Activated CD4-positive, alpha-beta memory T cell treated with anti-CD3 and anti-CD28 coated beads for 36 hours (primary cell): Measurements from ENCODE around the gene PAX2. TPM values are rescaled to one million over a fixed set of nuclear protein-coding genes. Genes with fewer than 3 reads are reported as not detected.
A peak's percentile ranks its signal among the peaks of the same experiment; 100 is the strongest.

Experiments used
- CTCF ChIA-PET: fragments of 350-600 bp; sonication (Branson Sonifier 250); formaldehyde crosslinking; loops from one replicate; lab custom pipeline; 2021; ENCODE audit warnings: antibody characterized with exemption, inconsistent platforms; lab: Charles Lee
- POLR2A ChIA-PET: fragments of 350-600 bp; sonication (Branson Sonifier 250); formaldehyde crosslinking; loops from one replicate; lab custom pipeline; 2021; ENCODE audit warnings: antibody characterized with exemption; lab: Charles Lee
- DNase-seq: peaks from one replicate; pipeline ENCODE4 v3.0.0-alpha.2; 2020
- H3K27ac Mint-ChIP-seq: one replicate; pipeline ENCODE4 v1.8.0; 2021; ENCODE audit warnings: mixed read lengths
- H3K27me3 Mint-ChIP-seq: one replicate; pipeline ENCODE4 v1.8.0; 2021; ENCODE audit warnings: mixed read lengths
- H3K36me3 Mint-ChIP-seq: one replicate; pipeline ENCODE4 v1.8.0; 2021; ENCODE audit warnings: mixed read lengths
- H3K4me1 Mint-ChIP-seq: one replicate; pipeline ENCODE4 v1.8.0; 2021; ENCODE audit warnings: low read depth, mixed read lengths
- H3K4me3 Mint-ChIP-seq: one replicate; pipeline ENCODE4 v1.8.0; 2021; ENCODE audit warnings: mild to moderate bottlenecking, mixed read lengths
- H3K9me3 Mint-ChIP-seq: one replicate; pipeline ENCODE4 v1.8.0; 2021; ENCODE audit warnings: mixed read lengths
- intact Hi-C: fragments of 100-400 bp; cut with micrococcal nuclease; formaldehyde crosslinking; loops from one replicate; pipeline ENCODE4 v1.15.1; 2023
- total RNA-seq, 2 experiments: library from RNA; stranded (reverse); gene quantifications; one replicate each; pipeline ENCODE4 v1.2.3, GENCODE V29; 2021

The PAX2 gene
- total RNA-seq, 2 experiments from 2014 or later: not detected

DNA sequence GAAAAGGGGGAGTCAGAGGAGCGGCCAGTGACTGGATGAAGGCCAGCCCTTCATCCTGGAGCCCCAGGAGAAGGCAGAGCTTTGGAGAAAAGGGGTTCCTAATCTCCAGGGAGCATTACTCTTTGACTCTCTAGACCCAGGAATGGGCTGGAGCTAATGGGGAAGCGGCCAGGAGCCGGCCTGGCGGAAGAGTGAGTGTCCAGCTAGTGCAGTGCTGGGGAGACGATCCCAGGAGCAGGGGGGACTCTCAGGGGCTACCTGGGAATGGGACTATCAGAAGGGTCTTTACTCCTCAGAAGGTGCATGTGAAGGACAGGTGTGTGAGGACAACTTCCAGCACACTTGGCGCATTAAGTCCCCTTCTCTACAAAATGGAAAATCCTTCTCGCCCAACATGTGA, 2.4 kb upstream of the PAX2 start:
- intact Hi-C loops: loop anchor here (1.0 to 10.0 kb wide), 6 partner anchors 72 to 482 kb away; partner anchors contain the start of genes LBX1 and TLX1
- Mint-ChIP-seq H3K36me3 (no peaks in the 10 kb centered on the region), H3K4me3 (no peak overlapping the region), H3K27ac (no peak overlapping the region), H3K9me3 (no peaks in the 10 kb centered on the region), H3K4me1 (peaks cover 41% of the 10 kb centered on the region), H3K27me3 (peaks cover 83% of the 10 kb centered on the region)
- ChIA-PET CTCF (interaction anchor here (0.7 to 5.0 kb wide), 32 partner anchors 9 to 319 kb away, joined by 3 to 56 read pairs (median 4); partner anchors contain the start of genes HIF1AN, KAZALD1 and PDZD7), POLR2A (interaction anchor here (0.6 kb wide), 1 partner anchor 105 kb away, joined by 3 read pairs; no protein-coding TSS in a partner anchor)
- no peak for DNase-seq

DNA sequence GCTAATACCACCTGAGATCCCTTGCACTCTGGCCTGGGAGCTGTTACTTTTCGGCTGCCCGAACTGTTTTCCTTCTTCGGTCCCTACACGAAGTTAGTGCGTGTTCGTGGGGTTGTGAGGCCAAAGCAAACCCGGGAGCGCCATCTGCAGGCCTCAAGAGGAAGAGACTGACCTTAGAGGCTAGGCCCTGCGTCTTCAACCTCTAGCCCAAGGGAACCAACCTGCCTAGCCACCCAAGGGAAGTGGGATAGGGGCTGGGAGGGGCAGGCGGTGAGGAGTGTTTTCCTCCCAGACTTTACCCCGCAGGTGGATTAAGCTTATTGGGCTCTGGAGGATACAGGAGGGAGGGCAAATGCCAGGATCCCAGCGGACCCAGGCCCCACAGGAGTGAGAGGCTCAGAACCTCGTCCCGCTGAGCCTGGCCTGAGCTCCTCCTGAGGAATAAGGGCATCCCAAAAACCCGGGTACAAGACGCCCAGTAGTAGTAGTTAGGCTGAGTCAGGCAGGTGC, 1.7 kb upstream of the PAX2 start:
- ChIA-PET CTCF (interaction anchor here (0.6 to 5.0 kb wide), 39 partner anchors 8 to 318 kb away, joined by 3 to 56 read pairs (median 4); partner anchors contain the start of genes HIF1AN, KAZALD1 and PDZD7), POLR2A (interaction anchor here (0.6 kb wide), 1 partner anchor 105 kb away, joined by 3 read pairs; no protein-coding TSS in a partner anchor)
- Mint-ChIP-seq H3K27me3 (peaks cover 80% of the 10 kb centered on the region), H3K27ac (no peak overlapping the region), H3K4me3 (no peak overlapping the region), H3K36me3 (no peaks in the 10 kb centered on the region), H3K4me1 (peaks cover 39% of the 10 kb centered on the region), H3K9me3 (no peaks in the 10 kb centered on the region)
- DNase-seq: peak; percentile 66
- intact Hi-C loops: loop anchor here (1.0 to 10.0 kb wide), 6 partner anchors 73 to 481 kb away; partner anchors contain the start of genes LBX1 and TLX1

- Mint-ChIP-seq H3K27me3 (peaks cover 80% of the 10 kb centered on the region), H3K9me3 (no peaks in the 10 kb centered on the region), H3K4me3 (no peak overlapping the region), H3K27ac (no peak overlapping the region), H3K36me3 (no peaks in the 10 kb centered on the region), H3K4me1 (peaks cover 42% of the 10 kb centered on the region)
- ChIA-PET POLR2A (interaction anchor here (0.7 kb wide), 1 partner anchor 144 kb away, joined by 3 read pairs; no protein-coding TSS in a partner anchor), CTCF (interaction anchor here (0.6 to 5.0 kb wide), 28 partner anchors 7 to 317 kb away, joined by 3 to 56 read pairs (median 4); partner anchors contain the start of genes KAZALD1 and PDZD7)
- DNase-seq: peak; percentile 47
- intact Hi-C loops: loop anchor here (5.0 to 10.0 kb wide), 4 partner anchors 83 to 480 kb away; partner anchors contain the start of genes LBX1 and TLX1
Measured at GRCh38 chr10:100744136-100744986, 1.0 kb upstream of the PAX2 start.

DNA sequence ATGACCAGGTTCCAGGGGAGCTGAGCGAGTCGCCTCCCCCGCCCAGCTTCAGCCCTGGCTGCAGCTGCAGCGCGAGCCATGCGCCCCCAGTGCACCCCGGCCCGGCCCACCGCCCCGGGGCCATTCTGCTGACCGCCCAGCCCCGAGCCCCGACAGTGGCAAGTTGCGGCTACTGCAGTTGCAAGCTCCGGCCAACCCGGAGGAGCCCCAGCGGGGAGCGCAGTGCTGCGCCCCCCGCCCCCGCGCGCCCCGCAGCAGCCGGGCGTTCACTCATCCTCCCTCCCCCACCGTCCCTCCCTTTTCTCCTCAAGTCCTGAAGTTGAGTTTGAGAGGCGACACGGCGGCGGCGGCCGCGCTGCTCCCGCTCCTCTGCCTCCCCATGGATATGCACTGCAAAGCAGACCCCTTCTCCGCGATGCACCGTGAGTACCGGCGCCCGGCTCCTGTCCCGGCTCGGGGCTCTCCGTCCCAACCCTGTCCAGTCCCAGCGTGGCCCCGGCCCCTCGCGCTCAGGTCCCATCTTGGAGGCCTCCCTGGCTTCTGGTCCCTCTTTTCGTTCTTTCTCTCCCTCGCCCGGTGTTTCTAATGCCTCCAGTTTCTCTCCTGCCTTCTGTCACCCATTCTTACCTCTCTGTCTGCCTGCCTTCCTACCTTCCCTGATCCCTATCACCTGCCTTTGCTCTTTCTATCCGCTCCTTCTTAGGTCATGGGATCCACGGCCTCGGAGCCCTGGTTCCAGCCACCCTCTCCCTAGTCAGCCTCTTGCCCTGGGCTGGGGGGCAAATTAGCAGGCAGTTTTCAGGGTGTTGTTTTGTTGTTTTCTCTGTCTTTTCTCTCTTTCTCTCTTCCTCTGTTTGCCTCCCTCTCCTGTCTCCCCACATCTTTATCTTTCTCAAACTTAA, 751 bp downstream of the PAX2 start:
- Mint-ChIP-seq H3K27ac (peak overlapping the region; percentile 4), H3K4me3 (peak overlapping the region; percentile 27), H3K4me1 (peaks cover 43% of the 10 kb centered on the region), H3K27me3 (peaks cover 80% of the 10 kb centered on the region), H3K9me3 (no peaks in the 10 kb centered on the region), H3K36me3 (no peaks in the 10 kb centered on the region)
- intact Hi-C loops: loop anchor here (10.0 kb wide), 2 partner anchors 389 to 479 kb away; partner anchors contain the start of genes LBX1 and TLX1
- POLR2A ChIA-PET: no interaction called here
- no peak for DNase-seq
- CTCF ChIA-PET: interaction anchor here (0.9 to 3.9 kb wide), 3 partner anchors 126 to 210 kb away, joined by 5 to 38 read pairs (median 7); partner anchors contain the start of gene HIF1AN

GRCh38 chr10:100746784-100747455, 1.5 kb downstream of the PAX2 start:
- intact Hi-C loops: loop anchor here (10.0 kb wide), 2 partner anchors 388 to 478 kb away; partner anchors contain the start of genes LBX1 and TLX1
- POLR2A ChIA-PET: no interaction called here
- H3K9me3 Mint-ChIP-seq: no peaks in the 10 kb centered on the region
- CTCF ChIA-PET: interaction anchor here (0.7 to 1.5 kb wide), 4 partner anchors 76 to 211 kb away, joined by 3 to 5 read pairs (median 4); partner anchors contain the start of gene HIF1AN
- no peaks in the 10 kb centered on the region for H3K36me3 Mint-ChIP-seq
- H3K27ac Mint-ChIP-seq: no peak overlapping the region
- peaks cover 43% of the 10 kb centered on the region for H3K4me1 Mint-ChIP-seq
- H3K4me3 Mint-ChIP-seq: no peak overlapping the region
- DNase-seq: no peak
- H3K27me3 Mint-ChIP-seq: peaks cover 81% of the 10 kb centered on the region

GRCh38 chr10:100747456-100748230, 2.3 kb downstream of the PAX2 start:
- DNase-seq: no peak
- POLR2A ChIA-PET: no interaction called here
- intact Hi-C loops: loop anchor here (10.0 kb wide), 2 partner anchors 387 to 477 kb away; partner anchors contain the start of genes LBX1 and TLX1
- peaks cover 43% of the 10 kb centered on the region for H3K4me1 Mint-ChIP-seq
- CTCF ChIA-PET: interaction anchor here (0.7 to 1.5 kb wide), 4 partner anchors 77 to 212 kb away, joined by 3 to 5 read pairs (median 4); partner anchors contain the start of gene HIF1AN
- no peak overlapping the region for H3K27ac Mint-ChIP-seq
- H3K4me3 Mint-ChIP-seq: no peak overlapping the region
- H3K27me3 Mint-ChIP-seq: peaks cover 81% of the 10 kb centered on the region
- no peaks in the 10 kb centered on the region for H3K9me3 Mint-ChIP-seq
- no peaks in the 10 kb centered on the region for H3K36me3 Mint-ChIP-seq

DNA sequence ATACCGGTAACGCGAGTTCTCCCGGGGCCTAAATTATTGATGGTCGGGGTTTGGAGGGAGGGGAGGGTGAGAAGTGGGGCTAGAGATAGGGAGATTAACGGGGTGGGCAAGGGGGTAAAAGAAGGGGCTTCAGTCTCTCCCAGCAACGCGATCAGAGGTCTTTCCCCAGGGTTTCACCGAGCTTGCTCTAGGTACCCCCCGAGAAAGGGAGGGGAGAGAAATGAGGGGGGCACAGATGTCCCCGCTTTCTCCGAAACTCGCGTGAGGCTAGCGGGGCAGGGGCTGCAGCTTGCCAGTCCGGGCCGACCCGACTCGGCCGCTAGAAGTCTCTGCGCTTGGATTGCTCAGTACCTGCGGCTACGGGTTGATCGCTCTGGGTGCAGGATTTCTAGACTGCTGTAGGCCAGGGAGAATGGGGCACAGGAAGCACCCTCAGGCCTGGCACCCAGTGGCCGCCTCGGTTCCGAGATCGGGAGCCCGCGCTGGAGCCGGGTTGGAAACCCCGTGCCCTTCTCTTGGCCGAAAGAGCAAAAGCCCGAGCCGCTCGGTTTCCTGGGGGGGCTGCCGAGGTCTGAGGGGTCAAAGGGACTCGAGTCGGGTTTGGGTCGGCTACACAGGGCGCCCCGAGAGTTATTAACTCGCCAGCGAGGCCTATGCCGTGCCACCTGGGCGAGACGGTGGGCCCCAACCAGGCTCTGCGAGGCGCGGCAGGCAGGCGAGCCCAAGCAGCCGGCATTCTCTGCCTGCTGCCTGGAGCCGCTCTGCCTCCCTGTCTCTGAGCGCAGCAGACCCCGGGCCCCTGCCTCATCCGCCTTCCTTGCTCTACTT, 3.1 kb downstream of the PAX2 start:
- no peak overlapping the region for H3K27ac Mint-ChIP-seq
- H3K9me3 Mint-ChIP-seq: no peaks in the 10 kb centered on the region
- ChIA-PET CTCF (interaction anchor here (1.5 kb wide), 1 partner anchor 112 kb away, joined by 4 read pairs; no protein-coding TSS in a partner anchor), POLR2A (no interaction called here)
- H3K4me1 Mint-ChIP-seq: peaks cover 41% of the 10 kb centered on the region
- H3K36me3 Mint-ChIP-seq: no peaks in the 10 kb centered on the region
- H3K4me3 Mint-ChIP-seq: no peak overlapping the region
- intact Hi-C loops: loop anchor here (10.0 kb wide), 2 partner anchors 386 to 476 kb away; partner anchors contain the start of genes LBX1 and TLX1
- peaks cover 78% of the 10 kb centered on the region for H3K27me3 Mint-ChIP-seq
- DNase-seq: no peak

DNA sequence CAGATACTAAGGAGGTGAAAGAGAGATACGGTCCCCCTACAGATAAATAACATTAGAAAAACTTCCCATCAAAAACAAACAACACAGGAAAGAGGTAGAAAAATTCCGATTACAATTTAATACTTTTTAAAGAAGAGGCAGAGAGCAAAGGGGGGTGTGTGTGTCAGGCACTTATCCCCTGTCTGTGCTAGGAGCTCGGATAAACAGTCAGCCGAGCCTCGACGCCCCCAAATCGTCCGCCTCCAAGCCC, 3.6 kb downstream of the PAX2 start:
- Mint-ChIP-seq H3K27ac (no peak overlapping the region), H3K9me3 (no peaks in the 10 kb centered on the region), H3K4me1 (peaks cover 36% of the 10 kb centered on the region), H3K4me3 (no peak overlapping the region), H3K36me3 (no peaks in the 10 kb centered on the region), H3K27me3 (peaks cover 78% of the 10 kb centered on the region)
- ChIA-PET CTCF (interaction anchor here (0.7 kb wide), 1 partner anchor 123 kb away, joined by 3 read pairs; no protein-coding TSS in a partner anchor), POLR2A (no interaction called here)
- DNase-seq: no peak
- intact Hi-C loops: loop anchor here (10.0 kb wide), 2 partner anchors 386 to 476 kb away; partner anchors contain the start of genes LBX1 and TLX1

DNA sequence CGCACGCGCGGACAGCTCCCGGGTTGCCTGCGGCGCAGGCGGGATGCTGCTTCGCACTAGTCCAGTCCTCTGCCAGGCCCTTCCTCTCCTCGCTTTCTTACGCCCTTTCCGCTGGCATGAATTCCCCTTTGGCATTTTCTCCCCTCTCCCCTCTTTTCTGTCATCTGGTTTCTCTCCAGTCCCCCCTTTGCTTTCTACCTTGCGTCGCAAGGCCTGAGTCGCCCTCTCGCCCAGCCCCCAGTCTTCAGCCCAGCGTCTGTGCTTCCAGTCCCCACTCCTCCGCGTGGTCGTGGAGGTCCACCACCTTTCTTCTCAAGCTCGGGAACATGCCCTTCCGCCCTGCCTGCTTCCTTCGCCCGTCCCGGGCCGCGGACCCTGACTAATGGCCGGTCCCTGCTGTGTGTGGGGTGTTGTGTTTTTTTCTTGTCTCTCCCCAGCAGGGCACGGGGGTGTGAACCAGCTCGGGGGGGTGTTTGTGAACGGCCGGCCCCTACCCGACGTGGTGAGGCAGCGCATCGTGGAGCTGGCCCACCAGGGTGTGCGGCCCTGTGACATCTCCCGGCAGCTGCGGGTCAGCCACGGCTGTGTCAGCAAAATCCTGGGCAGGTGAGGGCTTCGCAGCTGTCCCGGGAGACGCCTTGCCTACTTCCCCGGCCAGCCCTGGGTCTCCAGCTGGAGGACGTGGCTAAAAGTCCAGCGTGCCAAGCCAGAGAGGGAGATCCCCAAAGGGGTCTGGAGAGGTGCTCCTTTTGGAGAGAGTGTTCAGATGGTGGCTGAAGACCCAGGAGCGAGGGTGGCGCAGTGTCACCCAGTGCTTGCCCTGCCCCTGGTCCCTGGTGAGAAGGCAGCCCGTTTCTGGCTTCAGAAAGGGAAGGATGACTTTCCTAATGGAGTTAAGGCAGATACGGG, 4.2 kb downstream of the PAX2 start:
- CTCF ChIA-PET: interaction anchor here (0.7 to 1.2 kb wide), 2 partner anchors 123 to 139 kb away, joined by 3 read pairs; no protein-coding TSS in a partner anchor
- DNase-seq: no peak
- peaks cover 30% of the 10 kb centered on the region for H3K4me1 Mint-ChIP-seq
- intact Hi-C loops: loop anchor here (10.0 kb wide), 2 partner anchors 385 to 475 kb away; partner anchors contain the start of genes LBX1 and TLX1
- peaks cover 78% of the 10 kb centered on the region for H3K27me3 Mint-ChIP-seq
- H3K27ac Mint-ChIP-seq: no peak overlapping the region
- POLR2A ChIA-PET: no interaction called here
- H3K36me3 Mint-ChIP-seq: no peaks in the 10 kb centered on the region
- no peak overlapping the region for H3K4me3 Mint-ChIP-seq
- H3K9me3 Mint-ChIP-seq: no peaks in the 10 kb centered on the region
